BJ (cell line): ENCODE measurements around the gene ARGFX. TPM values are rescaled to one million over a fixed set of nuclear protein-coding genes. Genes with fewer than 3 reads are reported as not detected.

Experiments
- CTCF ChIA-PET: fragments of 350-600 bp; formaldehyde crosslinking; extraction: SDS; loops from one replicate; lab custom pipeline; 2021; ENCODE audit warnings: antibody characterized with exemption, inconsistent platforms; lab: Yijun Ruan, JAX
- POLR2A ChIA-PET: fragments of 300-600 bp; sonication (Branson Sonifier 250); formaldehyde crosslinking; extraction: SDS; loops from one replicate; lab custom pipeline; 2021; ENCODE audit warnings: antibody characterized with exemption; lab: Charles Lee
- DNase-seq: peaks from one replicate; pipeline ENCODE4 v3.0.0-alpha.2; 2011; ENCODE audit warnings: low read depth
- H3K27me3 ChIP-seq: 2 replicates; pipeline ENCODE4 v1.6.0; 2011; ENCODE audit warnings: low read length; ENCODE audit not compliant: control insufficient read depth, insufficient read depth
- H3K36me3 ChIP-seq: 2 replicates; pipeline ENCODE4 v1.5.1; 2011; ENCODE audit warnings: low read length; ENCODE audit not compliant: control insufficient read depth, insufficient read depth
- H3K4me3 ChIP-seq: 2 replicates; pipeline ENCODE4 v1.5.1; 2011; ENCODE audit warnings: low read depth, mild to moderate bottlenecking, control low read depth, low read length
- polyA plus RNA-seq: library from polyadenylated mRNA; depleted of rRNA; stranded (reverse); fragments of >200 nt; gene quantifications from 2 replicates; pipeline ENCODE4 v1.2.3, GENCODE V29; 2011
- TF ChIP-seq, protein P1 (sequence below): IDR thresholded peaks from 2 replicates; pipeline ENCODE4 v1.5.1; 2011; ENCODE audit warnings: low read depth, mild to moderate bottlenecking, control low read depth, inconsistent platforms, low read length, moderate library complexity; ENCODE audit not compliant: insufficient read depth

ARGFX gene
- polyA plus RNA-seq, 1 experiment, result not detected

DNA sequence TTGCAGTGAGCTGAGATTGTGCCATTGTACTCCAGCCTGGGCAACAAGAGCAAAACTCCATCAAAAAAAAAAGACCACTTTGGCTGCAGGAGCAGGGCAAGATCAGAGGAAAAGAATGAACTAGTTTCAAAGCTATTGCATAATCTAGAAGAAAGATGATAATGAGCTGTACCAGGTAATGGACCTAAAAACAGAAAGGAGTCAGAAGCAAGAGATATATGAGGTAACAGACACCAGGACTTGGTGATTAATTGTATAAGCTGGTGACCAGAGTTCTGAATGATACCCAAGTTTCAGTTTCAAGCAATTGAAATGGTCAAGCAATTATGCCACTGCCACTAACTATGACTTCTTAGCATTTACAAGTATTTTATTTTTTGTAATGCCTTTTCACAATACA, 24.8 kb upstream of the ARGFX start:
- Histone ChIP-seq H3K4me3 (no peak overlapping the region), H3K36me3 (no peaks in the 10 kb centered on the region), H3K27me3 (no peaks in the 10 kb centered on the region)
- ChIA-PET POLR2A (no interaction called here), CTCF (interaction anchor here (0.7 to 0.8 kb wide), 3 partner anchors 14 to 1946 kb away, joined by 3 to 4 read pairs (median 3); no protein-coding TSS in a partner anchor)
- DNase-seq, result no peak
- TF ChIP-seq, protein P1, sequence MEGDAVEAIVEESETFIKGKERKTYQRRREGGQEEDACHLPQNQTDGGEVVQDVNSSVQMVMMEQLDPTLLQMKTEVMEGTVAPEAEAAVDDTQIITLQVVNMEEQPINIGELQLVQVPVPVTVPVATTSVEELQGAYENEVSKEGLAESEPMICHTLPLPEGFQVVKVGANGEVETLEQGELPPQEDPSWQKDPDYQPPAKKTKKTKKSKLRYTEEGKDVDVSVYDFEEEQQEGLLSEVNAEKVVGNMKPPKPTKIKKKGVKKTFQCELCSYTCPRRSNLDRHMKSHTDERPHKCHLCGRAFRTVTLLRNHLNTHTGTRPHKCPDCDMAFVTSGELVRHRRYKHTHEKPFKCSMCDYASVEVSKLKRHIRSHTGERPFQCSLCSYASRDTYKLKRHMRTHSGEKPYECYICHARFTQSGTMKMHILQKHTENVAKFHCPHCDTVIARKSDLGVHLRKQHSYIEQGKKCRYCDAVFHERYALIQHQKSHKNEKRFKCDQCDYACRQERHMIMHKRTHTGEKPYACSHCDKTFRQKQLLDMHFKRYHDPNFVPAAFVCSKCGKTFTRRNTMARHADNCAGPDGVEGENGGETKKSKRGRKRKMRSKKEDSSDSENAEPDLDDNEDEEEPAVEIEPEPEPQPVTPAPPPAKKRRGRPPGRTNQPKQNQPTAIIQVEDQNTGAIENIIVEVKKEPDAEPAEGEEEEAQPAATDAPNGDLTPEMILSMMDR, result no peak

DNA sequence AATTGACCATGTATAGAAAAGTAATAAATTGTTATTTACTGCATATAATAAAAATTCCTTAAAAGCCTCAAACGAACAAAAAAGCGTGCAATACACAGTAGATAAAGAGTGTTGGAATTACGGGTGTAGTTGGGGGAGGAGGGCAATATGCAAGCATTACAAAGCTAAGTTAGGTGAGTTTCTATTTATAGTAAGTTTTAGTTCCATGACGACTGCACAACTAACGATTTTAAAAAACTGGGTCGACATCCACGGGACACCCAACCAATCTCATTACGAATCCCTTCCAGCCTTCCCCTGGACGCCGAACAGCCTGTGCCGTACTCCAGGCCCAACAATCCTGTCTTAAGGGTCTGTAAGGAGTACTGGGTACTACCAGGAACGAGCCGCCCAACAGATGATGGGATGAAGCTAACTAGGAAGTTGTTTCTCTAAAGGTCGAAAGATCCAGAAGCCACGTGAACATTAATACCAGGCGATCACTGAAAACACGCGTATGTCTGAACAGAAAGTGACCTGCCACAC, 22.6 kb upstream of the ARGFX start:
- CTCF ChIA-PET, result interaction anchor here (1.3 kb wide), 1 partner anchor 11 kb away, joined by 3 read pairs; no protein-coding TSS in a partner anchor
- Histone ChIP-seq H3K36me3 (no peaks in the 10 kb centered on the region), H3K27me3 (no peaks in the 10 kb centered on the region), H3K4me3 (peak overlapping the region; percentile 51)
- POLR2A ChIA-PET, result interaction anchor here (0.6 kb wide), 1 partner anchor 1897 kb away, joined by 17 read pairs; no protein-coding TSS in a partner anchor
- TF ChIP-seq, protein P1, result no peak
- no peak for DNase-seq

DNA sequence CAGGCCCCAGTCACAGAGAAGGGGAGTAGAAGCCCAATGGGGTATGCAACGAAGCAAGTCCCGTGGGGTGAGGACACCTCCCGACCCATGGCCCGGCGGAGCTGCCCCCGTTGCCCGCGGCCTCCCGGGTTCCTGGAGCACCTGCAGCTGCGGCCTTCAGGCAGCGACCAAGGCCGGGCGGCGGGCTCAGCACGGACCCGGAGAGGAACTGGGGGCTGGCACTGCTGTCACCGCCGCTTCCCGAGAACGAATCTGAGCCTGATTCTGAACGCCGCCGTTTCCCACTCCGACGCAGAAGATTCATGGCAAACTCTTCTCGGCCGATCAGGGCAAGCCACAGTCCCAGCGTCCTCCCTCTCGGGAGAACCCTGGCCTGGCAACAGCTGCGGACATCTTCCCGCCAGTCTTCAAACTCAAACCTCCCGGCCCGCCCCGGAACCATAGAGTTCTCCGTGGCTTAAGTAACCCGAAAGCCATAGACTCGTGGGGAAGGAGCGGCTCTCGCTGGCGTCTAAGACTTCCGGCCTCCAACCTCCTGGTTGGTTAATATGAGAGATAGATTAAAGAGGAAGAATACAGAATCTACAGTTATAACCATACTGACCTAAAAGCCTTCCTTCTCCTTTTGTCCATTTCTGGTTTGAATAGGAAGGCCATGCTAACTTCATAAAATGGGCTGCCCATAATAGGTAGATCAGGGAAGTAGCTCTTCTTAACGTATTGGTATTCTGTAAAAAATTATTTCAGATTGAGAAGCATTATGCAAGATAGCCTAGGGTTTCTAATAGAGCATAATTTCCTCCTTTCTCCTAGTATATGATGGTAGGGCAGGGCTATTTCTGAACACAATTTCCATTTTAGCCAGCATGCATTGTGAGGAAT, 21.9 kb upstream of the ARGFX start, which contains the start of gene POLQ:
POLQ (minus strand) TSS at position 415 of the 882 bp plus-strand sequence; CDS start at position 304, 111 bp downstream.
- H3K36me3 ChIP-seq, result no peaks in the 10 kb centered on the region
- TF ChIP-seq, protein P1, result no peak
- H3K27me3 ChIP-seq, result no peaks in the 10 kb centered on the region
- CTCF ChIA-PET, result interaction anchor here (1.1 to 2.2 kb wide), 8 partner anchors 11 to 1943 kb away, joined by 3 to 10 read pairs (median 3); partner anchors contain the start of genes DTX3L and PARP9
- DNase-seq, result peak; percentile 60
- peak within 1 kb of the TSS; percentile 51 for H3K4me3 ChIP-seq
- POLR2A ChIA-PET, result interaction anchor here (0.6 kb wide), 1 partner anchor 1896 kb away, joined by 17 read pairs; no protein-coding TSS in a partner anchor

DNA sequence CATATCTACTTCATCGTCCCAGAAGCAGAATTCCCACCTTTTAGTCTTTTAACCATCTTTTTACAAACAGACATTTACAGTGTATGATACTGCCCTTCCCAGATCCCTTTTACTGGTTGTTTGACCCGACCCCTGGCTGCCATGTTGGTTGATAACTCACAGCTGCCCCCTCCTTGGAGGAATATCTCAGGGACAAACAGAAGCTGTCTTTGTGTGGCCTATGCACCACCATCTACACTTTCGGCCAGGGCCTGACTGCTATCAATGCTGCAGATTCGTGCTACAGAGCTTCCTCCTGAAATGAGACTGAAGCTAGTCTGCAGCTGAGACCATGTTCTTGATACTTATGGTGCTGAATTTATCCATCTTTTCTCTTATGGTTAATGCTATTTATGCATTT, 15.4 kb upstream of the ARGFX start:
- ChIA-PET POLR2A (no interaction called here), CTCF (no interaction called here)
- Histone ChIP-seq H3K27me3 (no peaks in the 10 kb centered on the region), H3K36me3 (no peaks in the 10 kb centered on the region), H3K4me3 (no peak overlapping the region)
- DNase-seq, result no peak
- TF ChIP-seq, protein P1, result no peak

DNA sequence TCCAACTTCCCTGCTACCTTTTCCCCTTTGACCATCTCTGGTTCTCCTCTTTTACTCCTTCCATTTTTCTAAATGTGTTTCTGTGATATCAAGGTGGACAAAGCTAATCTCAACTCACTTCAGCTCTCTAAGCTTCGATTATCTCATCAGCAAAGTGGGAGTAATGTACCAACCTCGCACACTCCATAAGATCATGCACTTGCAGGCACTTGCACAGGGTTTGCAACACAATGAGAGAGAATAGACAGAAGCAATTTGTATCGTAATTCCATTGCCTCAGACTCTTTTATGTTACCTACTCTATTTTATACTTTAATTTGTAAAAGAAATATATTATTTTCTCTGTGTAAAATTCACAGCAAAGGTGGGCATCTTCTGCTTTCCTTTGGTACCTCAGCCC, 15.0 kb upstream of the ARGFX start:
- TF ChIP-seq, protein P1, result no peak
- POLR2A ChIA-PET, result no interaction called here
- Histone ChIP-seq H3K27me3 (no peaks in the 10 kb centered on the region), H3K4me3 (no peak overlapping the region), H3K36me3 (no peaks in the 10 kb centered on the region)
- no peak for DNase-seq
- CTCF ChIA-PET, result no interaction called here
